KMS-11 (cell line): ENCODE measurements around the gene SNX22.

Experiments used
- H2AFZ ChIP-seq: fragments of 200-600 bp; sonication (generic); 2 replicates; pipeline ENCODE4 v1.6.1; 2016; ENCODE audit warnings: antibody characterized with exemption, mixed run types, low read depth
- H3K27ac ChIP-seq: fragments of 200-600 bp; sonication (generic); 2 replicates; pipeline ENCODE4 v1.6.1; 2016; ENCODE audit warnings: mild to moderate bottlenecking, mixed run types
- H3K27me3 ChIP-seq: fragments of 200-600 bp; sonication (generic); 2 replicates; pipeline ENCODE4 v1.6.1; 2017; ENCODE audit warnings: mild to moderate bottlenecking, low read depth, mixed run types, moderate library complexity; ENCODE audit not compliant: insufficient read depth
- H3K36me3 ChIP-seq: fragments of 200-600 bp; sonication (generic); 2 replicates; pipeline ENCODE4 v1.6.1; 2017; ENCODE audit warnings: mild to moderate bottlenecking, mixed run types; ENCODE audit not compliant: insufficient read depth
- H3K4me1 ChIP-seq: fragments of 200-600 bp; sonication (generic); 2 replicates; pipeline ENCODE4 v1.6.1; 2016; ENCODE audit warnings: mild to moderate bottlenecking, low read depth, mixed run types; ENCODE audit not compliant: poor library complexity, severe bottlenecking
- H3K4me2 ChIP-seq: fragments of 200-600 bp; sonication (generic); 2 replicates; pipeline ENCODE4 v1.7.0; 2016; ENCODE audit warnings: mild to moderate bottlenecking, mixed run types
- H3K4me3 ChIP-seq: fragments of 200-600 bp; sonication (generic); IDR thresholded peaks from 2 replicates; pipeline ENCODE4 v1.6.1; 2017; ENCODE audit warnings: low read depth, low read length, mixed read lengths; ENCODE audit not compliant: insufficient read depth
- H3K79me2 ChIP-seq: fragments of 200-600 bp; sonication (generic); 2 replicates; pipeline ENCODE4 v1.6.1; 2016; ENCODE audit warnings: low read depth, mixed run types; ENCODE audit not compliant: insufficient read depth
- H3K9ac ChIP-seq: fragments of 200-600 bp; sonication (generic); 2 replicates; pipeline ENCODE4 v1.6.1; 2016; ENCODE audit warnings: mild to moderate bottlenecking, mixed run types
- H4K20me1 ChIP-seq: fragments of 200-600 bp; sonication (generic); 2 replicates; pipeline ENCODE4 v1.6.1; 2016; ENCODE audit warnings: mild to moderate bottlenecking, mixed run types; ENCODE audit not compliant: insufficient read depth
- CTCF ChIP-seq: fragments of 200-600 bp; sonication (generic); conservative IDR thresholded peaks from 2 replicates; pipeline ENCODE4 v1.6.1; 2017; ENCODE audit warnings: low read depth, mild to moderate bottlenecking, antibody characterized with exemption, low read length, moderate library complexity, mixed read lengths

SNX22 gene

GRCh38 chr15:64155802-64156651, 4.5 kb downstream of the SNX22 start:
- Histone ChIP-seq H3K4me1 (peaks cover 28% of the 10 kb centered on the region), H3K4me2 (no peak overlapping the region), H3K36me3 (peaks cover 6% of the 10 kb centered on the region; the same call in 1 of the 2 replicates)

GRCh38 chr15:64156652-64157331, 5.3 kb downstream of the SNX22 start:
- Histone ChIP-seq H3K79me2 (peaks cover 18% of the 10 kb centered on the region), H3K27ac (no peak overlapping the region), H4K20me1 (no peaks in the 10 kb centered on the region), H3K4me1 (peaks cover 32% of the 10 kb centered on the region), H3K9ac (no peak overlapping the region), H3K4me3 (no peak overlapping the region), H3K27me3 (peaks cover 8% of the 10 kb centered on the region), H3K4me2 (no peak overlapping the region), H2AFZ (no peak overlapping the region), H3K36me3 (peaks cover 6% of the 10 kb centered on the region; the same call in 1 of the 2 replicates)
- no peak for TF ChIP-seq CTCF

More at GRCh38 chr15:64155802-64156651, 4.5 kb downstream of the SNX22 start:
- Histone ChIP-seq H3K27me3 (peaks cover 8% of the 10 kb centered on the region), H2AFZ (no peak overlapping the region), H3K4me3 (no peak overlapping the region), H3K27ac (no peak overlapping the region), H3K9ac (no peak overlapping the region), H3K79me2 (peaks cover 10% of the 10 kb centered on the region), H4K20me1 (no peaks in the 10 kb centered on the region)
- no peak for TF ChIP-seq CTCF

GRCh38 chr15:64157599-64158125, 6.1 kb downstream of the SNX22 start:
- Histone ChIP-seq H3K27ac (no peak overlapping the region), H3K79me2 (peaks cover 25% of the 10 kb centered on the region), H3K4me3 (no peak overlapping the region), H2AFZ (no peak overlapping the region), H3K4me1 (peaks cover 27% of the 10 kb centered on the region), H4K20me1 (no peaks in the 10 kb centered on the region), H3K27me3 (peaks cover 4% of the 10 kb centered on the region), H3K36me3 (peaks cover 6% of the 10 kb centered on the region; the same call in 1 of the 2 replicates), H3K9ac (no peak overlapping the region), H3K4me2 (no peak overlapping the region)
- TF ChIP-seq CTCF: no peak

GRCh38 chr15:64158363-64159134, 7.0 kb downstream of the SNX22 start:
- no peak for TF ChIP-seq CTCF
- Histone ChIP-seq H3K79me2 (peaks cover 25% of the 10 kb centered on the region), H3K27me3 (no peaks in the 10 kb centered on the region), H3K9ac (no peak overlapping the region), H3K27ac (no peak overlapping the region), H3K4me3 (no peak overlapping the region), H3K4me2 (no peak overlapping the region), H4K20me1 (no peaks in the 10 kb centered on the region), H3K36me3 (peaks cover 6% of the 10 kb centered on the region; the same call in 1 of the 2 replicates), H3K4me1 (peaks cover 22% of the 10 kb centered on the region), H2AFZ (no peak overlapping the region)
